HTR-8/SVneo (cell line): ENCODE data around the gene TRPC3.

ENCODE experiments used
- DNase-seq: peaks from one replicate; pipeline ENCODE4 v3.0.0; 2011; ENCODE audit warnings: low spot score, mixed read lengths; ENCODE audit not compliant: insufficient read length
- FAIRE-seq: peaks from 2 replicates; lab custom pipeline; 2011; peaks lifted over from hg19 to GRCh38; lab: Jason Lieb, UNC

Gene TRPC3

GRCh38 chr4:121881158-121881557, 70.7 kb downstream of the TRPC3 start:
- FAIRE-seq (no peak), DNase-seq (no peak)

GRCh38 chr4:121879135-121879534, 72.7 kb downstream of the TRPC3 start:
- DNase-seq, result no peak

GRCh38 chr4:121877041-121877773, 74.7 kb downstream of the TRPC3 start:
- FAIRE-seq, result no peak
- no peak for DNase-seq

More at GRCh38 chr4:121879135-121879534, 72.7 kb downstream of the TRPC3 start:
- FAIRE-seq, result no peak

GRCh38 chr4:121876070-121876469, 75.8 kb downstream of the TRPC3 start:
- FAIRE-seq (no peak), DNase-seq (no peak)

GRCh38 chr4:121875652-121876051, 76.2 kb downstream of the TRPC3 start:
- DNase-seq (no peak), FAIRE-seq (no peak)

DNA sequence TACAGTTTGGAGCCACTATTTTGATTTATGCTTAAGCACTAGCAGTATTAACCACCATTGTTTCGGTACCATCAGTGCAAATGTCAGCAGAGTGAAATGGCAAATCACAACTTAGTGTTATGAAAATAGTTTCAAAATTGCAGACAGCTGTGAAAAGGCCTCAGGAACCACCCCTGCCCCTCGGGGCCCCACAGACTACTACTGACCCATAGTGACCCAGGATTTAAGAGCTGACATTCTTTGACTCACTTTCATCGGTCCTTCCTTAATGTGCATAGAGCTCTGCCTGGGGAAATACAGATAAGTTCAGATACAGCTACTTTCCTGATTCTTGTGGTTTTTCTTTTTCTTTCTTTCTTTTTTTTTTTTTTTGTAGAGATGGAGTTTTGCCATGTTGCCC, 78.3 kb downstream of the TRPC3 start:
- FAIRE-seq (no peak), DNase-seq (no peak)

DNA sequence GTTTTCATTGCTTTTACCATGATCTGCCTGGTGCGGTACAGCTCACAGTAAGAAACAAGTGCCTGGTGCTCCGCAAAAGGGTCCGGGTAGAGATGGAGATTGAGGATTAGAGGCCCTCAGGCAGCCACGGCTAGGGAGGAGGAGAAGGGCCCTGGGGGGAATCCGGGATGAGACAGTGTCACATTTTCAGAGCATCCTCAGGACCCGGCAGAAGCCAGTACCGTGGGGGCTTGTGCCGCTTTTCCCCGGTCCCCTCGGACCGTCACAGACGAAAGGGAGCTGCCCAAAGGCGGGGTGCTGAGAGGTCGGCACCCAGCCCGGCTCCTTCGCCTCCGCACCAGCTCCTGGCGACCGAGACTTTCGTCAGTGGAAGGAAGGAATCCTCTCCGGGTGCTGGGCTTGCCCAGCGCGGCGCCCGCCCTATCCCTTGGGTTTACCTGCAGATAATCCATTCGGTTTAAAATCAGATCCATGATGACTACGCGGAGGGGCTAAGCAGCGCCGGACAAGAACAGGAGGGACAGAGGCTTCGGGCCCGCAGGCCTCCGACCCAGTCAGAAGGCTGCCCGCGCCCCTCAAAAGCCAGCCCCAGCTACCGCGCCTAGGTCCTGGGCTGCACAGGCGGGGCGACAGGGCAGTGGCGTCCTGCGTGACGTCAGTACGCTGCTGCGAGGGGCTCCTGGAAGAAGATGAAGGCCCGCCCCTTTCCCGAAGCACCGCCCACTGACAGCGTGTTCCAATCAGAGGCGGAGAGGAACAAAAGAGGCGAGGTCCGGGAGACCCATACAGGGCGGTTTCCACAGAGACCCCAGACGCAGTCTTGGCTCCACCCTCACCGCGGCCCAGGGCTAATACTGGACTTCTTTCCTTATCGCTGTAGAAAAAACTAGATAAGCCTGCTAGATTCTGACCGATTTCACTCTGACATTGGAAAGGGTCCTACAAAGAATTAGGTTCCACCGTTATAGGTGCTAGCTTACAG, 81.7 kb downstream of the TRPC3 start, which contains the start of gene BBS7:
Gene BBS7, minus strand, starts transcription at position 634 of the 982 bp plus-strand sequence. Its CDS starts 161 bp downstream, at position 473.
- DNase-seq (peak; percentile 95), FAIRE-seq (peak; percentile 97)

DNA sequence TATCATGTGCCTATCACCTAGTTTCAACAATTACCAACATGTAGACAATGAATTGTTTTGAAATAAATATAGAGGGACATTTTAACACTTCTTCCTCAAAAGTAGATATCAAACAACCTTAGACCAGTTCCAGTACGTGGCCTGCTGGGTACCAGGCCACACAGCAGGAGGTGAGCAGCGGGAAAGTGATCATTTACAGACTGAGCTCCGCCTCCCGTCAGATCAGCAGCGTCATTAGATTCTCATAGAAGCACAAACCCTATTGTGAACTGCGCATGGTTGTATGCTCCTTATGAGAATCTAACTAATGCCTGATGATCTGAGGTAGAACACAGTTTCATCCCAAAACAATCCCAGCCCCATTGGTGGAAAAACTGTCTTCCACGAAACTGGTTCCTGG, 88.1 kb downstream of the TRPC3 start:
- FAIRE-seq (no peak), DNase-seq (no peak)

GRCh38 chr4:121861426-121861825, 90.4 kb downstream of the TRPC3 start:
- FAIRE-seq (no peak), DNase-seq (no peak)

GRCh38 chr4:121860121-121860520, 91.7 kb downstream of the TRPC3 start:
- DNase-seq (no peak), FAIRE-seq (no peak)

GRCh38 chr4:121851354-121851753, 100.5 kb downstream of the TRPC3 start:
- DNase-seq (no peak), FAIRE-seq (no peak)

GRCh38 chr4:121846662-121847061, 105.2 kb downstream of the TRPC3 start:
- no peak for DNase-seq
- FAIRE-seq, result no peak

DNA sequence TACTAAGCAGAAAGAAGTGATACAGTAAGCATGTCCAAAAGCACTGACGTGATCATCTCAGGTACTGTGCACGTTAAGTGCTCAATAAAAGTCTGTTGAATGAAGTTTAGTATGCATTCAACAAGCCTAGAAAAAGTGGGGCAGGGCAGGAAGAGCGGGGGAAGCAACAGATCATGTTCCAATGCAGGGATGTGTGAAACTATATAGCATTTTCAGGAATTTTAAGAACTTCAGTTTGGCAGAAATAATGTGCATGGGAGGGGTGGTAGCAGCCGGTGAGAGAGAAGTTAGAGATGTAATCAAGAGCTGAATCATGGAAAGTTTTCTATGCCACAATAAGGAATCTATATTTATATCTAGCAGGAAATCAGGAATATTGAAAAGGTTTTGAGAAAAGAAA, 109.0 kb downstream of the TRPC3 start:
- DNase-seq, result no peak
- FAIRE-seq, result peak; percentile 54

GRCh38 chr4:121838136-121838535, 113.7 kb downstream of the TRPC3 start:
- no peak for DNase-seq
- no peak for FAIRE-seq

GRCh38 chr4:121829511-121829910, 122.3 kb downstream of the TRPC3 start:
- DNase-seq (no peak), FAIRE-seq (no peak)
